Smooth muscle cell (in vitro differentiated cells): Measurements from ENCODE around the gene F5. TPM values are rescaled to one million over a fixed set of nuclear protein-coding genes. Genes with fewer than 3 reads are reported as not detected.

Experiments used
- DNase-seq: peaks from one replicate; lab custom pipeline; 2025; ENCODE audit not compliant: unreplicated experiment; lab: John Stamatoyannopoulos, UW
- H2AFZ ChIP-seq: fragments of 200-600 bp; sonication (generic); 2 replicates; pipeline ENCODE4 v1.6.0; 2016; ENCODE audit warnings: antibody characterized with exemption, low read depth, mild to moderate bottlenecking
- H3F3A ChIP-seq: fragments of 200-600 bp; sonication (generic); 2 replicates; pipeline ENCODE4 v1.6.0; 2017; ENCODE audit warnings: antibody characterized with exemption, low read depth
- H3K27ac ChIP-seq: fragments of 200-600 bp; sonication (generic); 2 replicates; pipeline ENCODE4 v1.5.1; 2016; ENCODE audit warnings: low read depth, mild to moderate bottlenecking
- H3K27me3 ChIP-seq: fragments of 200-600 bp; sonication (generic); 2 replicates; pipeline ENCODE4 v1.6.1; 2016; ENCODE audit warnings: low read depth, mild to moderate bottlenecking
- H3K36me3 ChIP-seq: fragments of 200-600 bp; sonication (generic); 2 replicates; pipeline ENCODE4 v1.5.1; 2016; ENCODE audit warnings: low read depth
- H3K4me1 ChIP-seq: fragments of 200-600 bp; sonication (generic); 2 replicates; pipeline ENCODE4 v1.5.1; 2016; ENCODE audit warnings: low read depth
- H3K4me2 ChIP-seq: fragments of 200-600 bp; sonication (generic); 2 replicates; pipeline ENCODE4 v1.6.0; 2016; ENCODE audit warnings: mild to moderate bottlenecking
- H3K4me3 ChIP-seq: fragments of 200-600 bp; sonication (generic); 2 replicates; pipeline ENCODE4 v1.5.1; 2016; ENCODE audit warnings: mild to moderate bottlenecking
- H3K79me2 ChIP-seq: fragments of 200-600 bp; sonication (generic); 2 replicates; pipeline ENCODE4 v1.6.0; 2016; ENCODE audit warnings: low read depth, mild to moderate bottlenecking
- H3K9ac ChIP-seq: fragments of 200-600 bp; sonication (generic); 2 replicates; pipeline ENCODE4 v1.6.0; 2016; ENCODE audit warnings: low read depth
- H3K9me3 ChIP-seq: fragments of 200-600 bp; sonication (generic); replicated peaks from 2 replicates; pipeline ENCODE4 v1.5.1; 2016; ENCODE audit warnings: low read depth
- H4K20me1 ChIP-seq: fragments of 200-600 bp; sonication (generic); 2 replicates; pipeline ENCODE4 v1.6.0; 2016; ENCODE audit warnings: low read depth
- CTCF ChIP-seq: fragments of 200-600 bp; sonication (generic); IDR thresholded peaks from 2 replicates; pipeline ENCODE4 v1.5.1; 2017; ENCODE audit warnings: borderline replicate concordance, mild to moderate bottlenecking, antibody characterized with exemption; ENCODE audit not compliant: insufficient read depth, poor library complexity, severe bottlenecking
- WGBS: methylation state at CpG from one replicate; pipeline ENCODE4 v1.1.7; 2016; ENCODE audit warnings: low lambda C conversion rate; 5-methylcytosine and 5-hydroxymethylcytosine counted together
- polyA plus RNA-seq: library from polyadenylated mRNA; unstranded; fragments of >200 nt; fragmentation: Nextera tagmentation; extraction: Ambion mirVana; gene quantifications from 2 replicates; pipeline ENCODE4 v1.2.1, GENCODE V29; 2016
- total RNA-seq: library from RNA; depleted of rRNA; stranded (reverse); fragments of >200 nt; gene quantifications from 2 replicates; pipeline ENCODE4 v1.2.3, GENCODE V29; 2014

The F5 gene
- total and polyA plus RNA-seq, 2 experiments from 2014 or later: 0.13 to 0.45 TPM

- Histone ChIP-seq H3K4me1 (no peaks in the 10 kb centered on the region), H3K27ac (peak overlapping the region; percentile 78), H4K20me1 (no peaks in the 10 kb centered on the region), H3K4me2 (no peak overlapping the region), H3K9ac (no peak overlapping the region), H3K9me3 (no peaks in the 10 kb centered on the region), H3K27me3 (no peaks in the 10 kb centered on the region), H3K36me3 (no peaks in the 10 kb centered on the region), H3F3A (no peaks in the 10 kb centered on the region), H3K79me2 (no peaks in the 10 kb centered on the region), H3K4me3 (no peak overlapping the region), H2AFZ (no peak overlapping the region)
- DNase-seq: no peak
- WGBS: 59% methylated on average over 2 of the region's 2 CpGs
- TF ChIP-seq CTCF: no peak
Observed at GRCh38 chr1:169497317-169497716, 89.0 kb downstream of the F5 start.

GRCh38 chr1:169495916-169496315, 90.4 kb downstream of the F5 start:
- no peak overlapping the region for H3K4me3 ChIP-seq
- no peaks in the 10 kb centered on the region for H3K9me3 ChIP-seq
- no peak overlapping the region for H2AFZ ChIP-seq
- H3K4me1 ChIP-seq: no peaks in the 10 kb centered on the region
- H3K9ac ChIP-seq: no peak overlapping the region
- H3K4me2 ChIP-seq: no peak overlapping the region
- H3K79me2 ChIP-seq: no peaks in the 10 kb centered on the region
- peak overlapping the region; percentile 78 for H3K27ac ChIP-seq
- no peaks in the 10 kb centered on the region for H3K36me3 ChIP-seq
- H3K27me3 ChIP-seq: no peaks in the 10 kb centered on the region
- H3F3A ChIP-seq: no peaks in the 10 kb centered on the region
- no peak for DNase-seq
- no peak for TF ChIP-seq CTCF
- H4K20me1 ChIP-seq: no peaks in the 10 kb centered on the region
- WGBS: 82% methylated on average over 2 of the region's 2 CpGs

- Histone ChIP-seq H4K20me1 (no peaks in the 10 kb centered on the region), H3K9ac (no peak overlapping the region), H3K9me3 (no peaks in the 10 kb centered on the region), H2AFZ (no peak overlapping the region), H3K27ac (peak overlapping the region; percentile 78), H3K36me3 (no peaks in the 10 kb centered on the region), H3K4me3 (no peak overlapping the region), H3K79me2 (no peaks in the 10 kb centered on the region), H3F3A (no peaks in the 10 kb centered on the region), H3K27me3 (no peaks in the 10 kb centered on the region), H3K4me1 (no peaks in the 10 kb centered on the region), H3K4me2 (no peak overlapping the region)
- no peak for DNase-seq
- no peak for TF ChIP-seq CTCF
Observed at GRCh38 chr1:169495046-169495775, 91.1 kb downstream of the F5 start.

GRCh38 chr1:169494343-169494742, 91.9 kb downstream of the F5 start:
- Histone ChIP-seq H3K9me3 (no peaks in the 10 kb centered on the region), H3K4me2 (no peak overlapping the region), H3K4me3 (no peak overlapping the region), H2AFZ (no peak overlapping the region), H3K79me2 (no peaks in the 10 kb centered on the region), H3K27ac (peak overlapping the region; percentile 78), H3K9ac (no peak overlapping the region), H3K36me3 (no peaks in the 10 kb centered on the region), H4K20me1 (no peaks in the 10 kb centered on the region), H3K27me3 (no peaks in the 10 kb centered on the region), H3F3A (no peaks in the 10 kb centered on the region), H3K4me1 (no peaks in the 10 kb centered on the region)
- whole genome bisulfite sequencing: 96% methylated on average over 3 of the region's 3 CpGs
- no peak for TF ChIP-seq CTCF
- no peak for DNase-seq
